Measurements from ENCODE around the gene RALGAPA2. TPM values are rescaled to one million over a fixed set of nuclear protein-coding genes. Genes with fewer than 3 reads are reported as not detected.
A peak's percentile ranks its signal among the peaks of the same experiment; 100 is the strongest.

Gene RALGAPA2
- total RNA-seq, 1 donor from 2014 or later = 73.8 TPM

GRCh38 chr20:20568604-20569205 lies 143.7 kb downstream of the RALGAPA2 start:
- ATAC-seq (no peak), DNase-seq (no peak)
- H3K9me3 ChIP-seq = no peaks in the 10 kb centered on the region
- no peaks in the 10 kb centered on the region for H3K27me3 ChIP-seq (ENCODE audit: low read depth)
- H3K4me3 ChIP-seq = no peak overlapping the region
- TF ChIP-seq CTCF (IDR thresholded peaks at IDR 0.05) = peak; percentile 55
- intact Hi-C loops (cut with DNase I) = no loop called here
- no peaks in the 10 kb centered on the region for H3K4me1 ChIP-seq
- H3K27ac ChIP-seq = no peak overlapping the region
- peaks cover 81% of the 10 kb centered on the region for H3K36me3 ChIP-seq

DNA sequence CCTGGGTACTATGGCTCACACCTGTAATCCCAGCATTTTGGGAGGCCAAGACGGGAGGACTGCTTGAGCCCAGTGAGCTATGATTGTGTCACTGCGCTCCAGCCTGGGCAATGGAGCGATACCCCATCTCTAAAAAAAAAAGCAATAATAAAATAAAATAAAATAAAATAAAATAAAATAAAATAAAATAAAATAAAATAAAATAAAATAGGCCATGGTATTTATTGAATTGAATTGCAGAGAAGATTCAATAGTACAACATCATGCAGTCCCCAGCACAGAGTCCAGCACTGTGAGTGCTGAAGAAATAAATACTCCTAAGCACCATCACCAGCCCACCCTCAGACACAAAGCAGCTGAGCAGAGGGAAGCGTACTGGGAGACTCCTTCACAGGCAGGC lies 144.7 kb downstream of the RALGAPA2 start:
- H3K27ac ChIP-seq = no peak overlapping the region
- no peaks in the 10 kb centered on the region for H3K4me1 ChIP-seq
- H3K9me3 ChIP-seq = no peaks in the 10 kb centered on the region
- peaks cover 75% of the 10 kb centered on the region for H3K36me3 ChIP-seq
- ATAC-seq (no peak), DNase-seq (no peak)
- no peaks in the 10 kb centered on the region for H3K27me3 ChIP-seq (ENCODE audit: low read depth)
- H3K4me3 ChIP-seq = no peak overlapping the region
- intact Hi-C loops (cut with DNase I) = no loop called here
- no peak for TF ChIP-seq CTCF (IDR thresholded peaks at IDR 0.05)

GRCh38 chr20:20566516-20566915 lies 145.9 kb downstream of the RALGAPA2 start:
- no peaks in the 10 kb centered on the region for H3K9me3 ChIP-seq
- H3K4me3 ChIP-seq = no peak overlapping the region
- TF ChIP-seq CTCF (IDR thresholded peaks at IDR 0.05) = no peak
- H3K4me1 ChIP-seq = no peaks in the 10 kb centered on the region
- intact Hi-C loops (cut with DNase I) = no loop called here
- no peaks in the 10 kb centered on the region for H3K27me3 ChIP-seq (ENCODE audit: low read depth)
- DNase-seq (no peak), ATAC-seq (no peak)
- peaks cover 72% of the 10 kb centered on the region for H3K36me3 ChIP-seq
- H3K27ac ChIP-seq = no peak overlapping the region

GRCh38 chr20:20564279-20564678 lies 148.2 kb downstream of the RALGAPA2 start:
- ATAC-seq = no peak
- Histone ChIP-seq H3K9me3 (no peaks in the 10 kb centered on the region), H3K36me3 (peaks cover 60% of the 10 kb centered on the region), H3K4me1 (no peaks in the 10 kb centered on the region), H3K27ac (no peak overlapping the region), H3K4me3 (no peak overlapping the region), H3K27me3 (ENCODE audit: low read depth) (no peaks in the 10 kb centered on the region)
- TF ChIP-seq CTCF (IDR thresholded peaks at IDR 0.05) = no peak
- DNase-seq = no peak
- intact Hi-C loops (cut with DNase I) = no loop called here

- H3K9me3 ChIP-seq = no peaks in the 10 kb centered on the region
- H3K36me3 ChIP-seq = peaks cover 52% of the 10 kb centered on the region
- no peaks in the 10 kb centered on the region for H3K4me1 ChIP-seq
- intact Hi-C loops (cut with DNase I) = no loop called here
- ATAC-seq (no peak), DNase-seq (no peak)
- H3K27ac ChIP-seq = no peak overlapping the region
- no peak overlapping the region for H3K4me3 ChIP-seq
- TF ChIP-seq CTCF (IDR thresholded peaks at IDR 0.05) = no peak
- no peaks in the 10 kb centered on the region for H3K27me3 ChIP-seq (ENCODE audit: low read depth)
Measured at GRCh38 chr20:20562507-20562906, 149.9 kb downstream of the RALGAPA2 start.
